ENCODE measurements around the gene UPB1.

UPB1 gene

GRCh38 chr22:24494528-24495364, at the start of gene UPB1:
Gene UPB1, plus strand, starts transcription at chr22:24495332. Its CDS starts 72 bp downstream, at chr22:24495404.
- DNase-seq: no peak

GRCh38 chr22:24445481-24446259, 49.5 kb upstream of the UPB1 start:
- DNase-seq: no peak

GRCh38 chr22:24446260-24446611, 48.9 kb upstream of the UPB1 start:
- DNase-seq: no peak

- DNase-seq: no peak
These were observed 44.5 kb upstream of the UPB1 start for GRCh38 chr22:24450610-24451009.

GRCh38 chr22:24451162-24451561, 44.0 kb upstream of the UPB1 start:
- DNase-seq: no peak

- DNase-seq: no peak
These were observed 41.3 kb upstream of the UPB1 start for GRCh38 chr22:24453853-24454252.

- no peak for DNase-seq
These were observed 40.1 kb upstream of the UPB1 start for GRCh38 chr22:24455039-24455438.

GRCh38 chr22:24455751-24456426, 39.2 kb upstream of the UPB1 start:
- DNase-seq: no peak

- DNase-seq: no peak
These were observed 37.2 kb upstream of the UPB1 start for GRCh38 chr22:24457894-24458420.

GRCh38 chr22:24459911-24460310, 35.2 kb upstream of the UPB1 start:
- no peak for DNase-seq

GRCh38 chr22:24460418-24461089, 34.6 kb upstream of the UPB1 start:
- no peak for DNase-seq

GRCh38 chr22:24463071-24463760, 31.9 kb upstream of the UPB1 start:
- no peak for DNase-seq

GRCh38 chr22:24465566-24465965, 29.6 kb upstream of the UPB1 start:
- no peak for DNase-seq

- no peak for DNase-seq
These were observed 29.2 kb upstream of the UPB1 start for GRCh38 chr22:24465975-24466374.

- DNase-seq: no peak
These were observed 28.3 kb upstream of the UPB1 start for GRCh38 chr22:24466716-24467328.

GRCh38 chr22:24467340-24467739, 27.8 kb upstream of the UPB1 start:
- no peak for DNase-seq

- no peak for DNase-seq
These were observed 23.6 kb upstream of the UPB1 start for GRCh38 chr22:24471570-24471969.

- no peak for DNase-seq
These were observed 21.8 kb upstream of the UPB1 start for GRCh38 chr22:24473284-24473683.

- DNase-seq: no peak
These were observed 20.9 kb upstream of the UPB1 start for GRCh38 chr22:24474221-24474620.

GRCh38 chr22:24474649-24475255, 20.4 kb upstream of the UPB1 start:
- no peak for DNase-seq

- DNase-seq: no peak
These were observed 13.5 kb upstream of the UPB1 start for GRCh38 chr22:24481641-24482040.
